Non-pigmented ciliary epithelial cell (primary cell): Measurements from ENCODE around the gene KHDRBS2.

Source experiments
- DNase-seq: peaks from one replicate; pipeline ENCODE4 v3.0.0-alpha.2; 2010; ENCODE audit warnings: low read depth

The KHDRBS2 gene

DNA sequence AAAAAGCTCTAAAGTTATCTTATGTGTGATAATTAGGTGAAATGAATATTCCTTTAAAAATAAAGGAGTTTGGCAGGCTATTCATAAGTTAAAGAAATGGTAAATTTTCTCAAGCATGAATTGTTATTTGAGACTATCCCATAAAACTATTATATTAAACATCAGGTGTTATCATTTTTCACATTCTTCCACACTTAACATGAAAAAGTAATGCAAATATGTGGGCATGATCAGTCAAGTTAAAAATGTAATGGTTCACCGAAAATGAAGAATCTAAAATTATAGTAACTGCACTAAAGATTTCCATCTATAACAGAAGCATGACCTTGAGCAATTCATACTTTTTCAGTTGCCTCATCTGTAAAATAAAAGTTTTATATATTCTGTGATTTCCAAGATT lies 110.8 kb downstream of the KHDRBS2 start:
- no peak for DNase-seq

DNA sequence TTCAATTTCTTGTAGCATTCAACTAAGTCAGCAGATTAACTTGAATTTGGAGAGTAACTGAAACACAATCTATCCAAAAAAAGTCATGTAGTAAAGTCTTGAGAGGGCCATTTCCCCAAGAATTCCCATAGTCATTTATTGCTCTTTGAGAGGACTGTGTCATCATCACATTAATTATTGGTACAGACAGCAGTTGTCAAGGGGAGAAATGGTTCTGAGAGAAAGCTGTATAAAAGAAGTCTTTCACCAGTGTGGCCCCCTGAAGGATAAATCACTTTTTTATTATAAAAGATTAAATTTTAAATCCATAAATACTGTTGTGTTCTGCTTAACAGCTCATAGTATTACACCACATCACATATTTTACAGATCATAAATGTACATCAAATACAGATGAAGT lies 111.5 kb downstream of the KHDRBS2 start:
- no peak for DNase-seq

DNA sequence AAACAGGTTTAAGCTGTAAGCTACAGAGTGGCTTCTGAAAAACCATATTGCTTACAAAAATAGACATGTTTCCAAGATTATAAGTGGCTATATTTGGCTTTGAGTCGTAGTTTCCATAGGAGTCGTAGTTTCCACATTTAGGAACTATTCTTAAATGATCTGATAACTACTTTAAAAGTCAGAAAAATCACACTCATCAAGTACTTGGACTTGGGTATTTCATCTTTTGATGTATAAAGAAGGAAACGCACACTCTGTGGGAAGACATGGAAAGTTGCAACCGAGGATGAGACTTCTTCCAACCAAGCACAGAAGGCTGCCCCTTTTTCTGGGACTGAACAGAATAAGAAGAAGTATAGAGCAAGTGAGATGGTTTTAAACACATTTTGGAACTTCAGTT lies 118.3 kb downstream of the KHDRBS2 start:
- DNase-seq, result no peak

DNA sequence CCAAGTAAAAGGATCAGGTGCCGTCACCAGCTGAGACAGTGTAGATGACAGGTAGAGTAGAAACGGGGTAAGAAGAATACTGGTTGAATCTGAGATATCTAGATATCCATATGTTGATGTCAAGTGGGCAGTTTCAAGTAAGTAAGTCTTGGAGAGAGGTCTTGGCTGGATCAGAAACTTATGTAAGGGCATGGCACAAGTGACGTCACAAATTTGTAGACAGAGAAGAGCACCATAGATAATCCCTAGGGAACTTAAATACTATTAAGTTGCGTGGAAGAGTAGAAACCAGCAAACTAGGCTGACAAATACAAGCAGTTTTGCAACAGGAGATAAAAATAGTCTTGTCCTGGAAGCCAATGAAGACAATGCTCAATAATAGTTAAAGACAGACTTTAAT lies 123.2 kb downstream of the KHDRBS2 start:
- no peak for DNase-seq

DNA sequence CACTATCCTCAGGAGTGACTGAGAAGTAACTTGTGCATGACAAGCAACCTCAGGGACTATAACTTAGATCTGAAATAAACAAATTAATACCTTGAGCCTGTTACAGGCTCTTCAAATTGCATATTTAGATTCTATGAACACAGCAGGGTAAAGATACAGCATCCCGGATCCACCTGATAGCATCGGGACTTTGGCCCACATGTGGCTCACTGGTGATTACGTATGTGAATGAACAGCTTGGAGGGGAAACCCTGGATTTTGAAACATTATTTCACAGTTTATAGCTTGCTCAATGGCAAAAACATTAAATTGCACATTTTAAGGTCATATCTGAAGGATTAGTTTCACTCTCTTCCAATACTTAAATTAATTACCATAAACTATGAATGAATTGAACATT lies 133.2 kb downstream of the KHDRBS2 start:
- no peak for DNase-seq

DNA sequence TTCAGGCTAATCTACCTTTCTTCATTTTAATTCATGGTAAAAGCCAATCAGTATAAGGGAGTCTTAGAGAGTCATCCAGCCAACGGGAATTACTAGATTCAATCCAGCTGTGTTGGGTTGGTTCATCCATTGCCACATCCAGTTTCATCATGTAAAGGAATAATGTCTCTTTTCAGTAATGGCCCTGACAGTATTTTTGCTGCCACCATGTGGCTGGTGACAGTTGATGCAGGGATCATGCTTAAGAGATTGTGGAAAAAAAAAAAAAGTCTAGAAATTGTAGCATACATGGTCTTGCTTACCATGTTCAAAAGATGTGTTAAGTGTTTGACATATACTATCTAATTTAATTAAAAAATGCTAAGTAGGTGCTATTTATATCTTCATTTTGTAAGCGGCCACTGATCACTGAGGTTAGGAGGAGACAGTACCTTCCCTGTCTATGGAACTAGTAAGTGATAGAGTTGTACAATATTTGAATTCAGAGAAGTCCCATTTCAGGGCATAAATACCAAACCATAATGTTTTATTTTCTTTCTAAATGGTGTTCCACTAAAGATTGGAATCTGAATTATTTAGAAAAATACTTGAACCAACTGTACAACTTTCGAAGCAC lies 135.9 kb downstream of the KHDRBS2 start:
- no peak for DNase-seq

DNA sequence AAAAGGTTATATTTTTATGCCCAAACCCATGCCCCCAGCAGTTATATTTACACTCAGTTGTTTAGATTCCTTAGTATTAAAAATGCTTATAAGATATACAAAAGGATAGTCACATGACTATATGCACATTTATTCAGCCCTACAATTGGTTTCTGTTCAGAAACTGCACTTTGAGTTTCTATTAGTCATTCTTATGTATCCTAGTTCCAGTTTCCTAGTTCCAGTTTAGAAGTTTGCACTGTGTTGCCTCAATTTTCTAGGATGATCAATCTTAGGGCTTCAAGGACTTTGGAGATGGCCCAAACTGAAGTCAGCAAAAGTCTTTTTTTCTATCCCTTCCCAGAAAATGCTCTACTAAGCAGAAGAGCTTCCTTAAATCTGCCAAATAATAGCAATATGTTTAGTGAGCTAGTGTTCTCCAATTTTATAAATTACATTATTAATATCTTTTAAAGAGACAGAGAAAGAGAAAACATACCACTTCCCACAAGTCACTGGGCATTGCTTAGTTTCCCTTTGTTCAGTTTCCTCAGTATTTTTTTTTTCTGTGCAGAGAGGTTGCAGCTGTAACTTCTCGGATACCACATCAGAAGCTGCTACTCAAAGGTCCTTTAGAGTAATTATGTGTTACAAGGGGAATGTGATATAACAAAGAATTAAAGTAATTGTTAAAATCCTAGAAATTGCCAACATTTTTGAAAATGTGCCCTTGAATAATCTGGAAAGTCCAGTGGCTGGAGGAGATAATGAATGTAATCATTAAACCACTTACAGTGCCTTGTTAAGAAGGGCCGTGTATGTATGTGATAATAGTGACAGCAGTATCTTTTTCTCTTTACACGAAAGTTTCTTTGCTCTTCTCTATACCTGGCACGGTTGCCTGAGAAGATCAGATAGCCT lies 138.8 kb downstream of the KHDRBS2 start:
- no peak for DNase-seq

DNA sequence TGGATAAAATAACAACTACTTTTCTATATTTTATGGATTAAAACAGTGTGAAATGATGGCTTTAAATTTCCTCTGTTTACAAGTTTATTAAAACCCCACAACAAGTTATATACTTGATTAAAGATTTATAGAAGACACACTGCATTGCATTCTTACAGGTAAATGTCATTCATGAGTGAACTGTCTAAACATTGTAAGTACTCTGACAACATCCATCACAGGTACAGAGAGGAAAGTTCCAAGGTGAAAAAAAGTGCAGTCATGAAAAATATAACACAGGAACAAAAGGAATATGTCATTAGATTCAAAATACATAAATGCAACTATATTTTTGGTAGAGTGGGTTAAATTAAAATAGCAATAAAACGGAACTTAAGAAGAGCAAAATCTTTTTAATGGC lies 156.9 kb downstream of the KHDRBS2 start:
- no peak for DNase-seq

DNA sequence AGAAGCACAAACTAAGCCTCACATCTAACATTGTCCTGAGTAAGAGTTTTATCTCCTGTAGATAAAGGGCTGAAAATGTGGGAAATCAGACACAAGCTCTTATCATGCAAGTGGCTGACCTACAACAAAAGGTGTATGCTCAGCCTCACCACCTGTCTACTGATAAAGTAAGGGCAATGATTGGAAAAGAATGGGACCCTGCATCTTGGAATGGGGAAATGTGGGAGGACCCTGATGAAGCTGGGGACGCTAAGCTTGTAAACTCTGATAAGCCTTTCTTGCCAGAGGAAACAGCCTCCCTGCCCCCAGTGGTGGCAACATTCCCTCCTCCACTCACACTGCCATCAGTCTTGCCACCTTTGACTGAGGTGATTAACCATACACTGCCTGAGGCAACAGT lies 166.6 kb downstream of the KHDRBS2 start:
- no peak for DNase-seq

DNA sequence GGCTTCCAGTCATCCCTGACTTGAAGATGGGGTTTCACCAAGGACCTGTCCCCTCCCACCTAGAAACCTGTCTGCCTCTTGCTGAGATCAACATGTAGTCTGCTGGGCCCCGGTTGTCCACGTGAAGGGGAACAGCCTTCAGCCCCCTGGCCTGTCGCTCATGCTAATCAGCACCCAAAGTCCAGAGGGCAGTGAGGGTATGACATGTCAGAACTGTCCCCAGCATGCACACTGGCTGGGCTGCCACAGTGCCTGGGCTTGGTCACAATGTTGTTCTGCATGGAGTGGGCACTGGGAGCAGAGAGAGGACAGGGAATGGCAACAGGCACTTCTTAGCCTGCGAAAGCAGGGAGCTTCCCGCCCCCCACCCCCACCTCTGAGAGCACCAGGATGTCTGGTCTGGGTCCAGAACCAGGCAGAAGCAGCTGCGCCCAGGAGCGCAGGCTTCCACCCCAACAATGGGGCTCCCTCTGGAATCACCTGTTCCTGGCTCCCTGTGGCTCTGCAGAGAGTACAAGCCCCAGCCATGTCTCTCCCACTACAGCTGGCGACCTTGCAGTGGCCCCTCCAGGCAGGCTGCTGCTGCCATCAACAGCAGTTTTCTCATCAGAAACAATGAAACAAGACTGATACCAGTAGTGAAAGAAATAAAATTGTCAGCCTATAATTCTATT lies 182.7 kb downstream of the KHDRBS2 start:
- DNase-seq, result no peak

DNA sequence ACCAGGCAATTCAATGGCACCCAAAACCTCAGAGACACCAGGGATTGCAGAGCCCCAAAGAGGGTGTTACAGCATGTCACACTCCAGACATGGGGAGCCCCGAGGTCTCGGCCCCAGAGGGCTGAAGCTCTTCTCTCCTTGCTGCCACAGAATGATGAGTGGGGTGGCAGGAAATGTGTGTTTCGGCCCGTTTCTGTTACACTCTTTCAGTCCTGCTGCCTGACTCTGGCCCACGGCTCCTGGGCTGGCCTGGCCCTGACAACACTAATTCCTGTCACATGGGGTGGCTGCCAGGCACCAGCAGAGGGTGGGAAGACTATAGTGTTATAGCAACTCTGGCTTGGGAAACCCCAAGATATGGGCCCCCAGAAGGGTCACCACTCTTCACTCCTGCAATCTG lies 183.6 kb downstream of the KHDRBS2 start:
- no peak for DNase-seq

DNA sequence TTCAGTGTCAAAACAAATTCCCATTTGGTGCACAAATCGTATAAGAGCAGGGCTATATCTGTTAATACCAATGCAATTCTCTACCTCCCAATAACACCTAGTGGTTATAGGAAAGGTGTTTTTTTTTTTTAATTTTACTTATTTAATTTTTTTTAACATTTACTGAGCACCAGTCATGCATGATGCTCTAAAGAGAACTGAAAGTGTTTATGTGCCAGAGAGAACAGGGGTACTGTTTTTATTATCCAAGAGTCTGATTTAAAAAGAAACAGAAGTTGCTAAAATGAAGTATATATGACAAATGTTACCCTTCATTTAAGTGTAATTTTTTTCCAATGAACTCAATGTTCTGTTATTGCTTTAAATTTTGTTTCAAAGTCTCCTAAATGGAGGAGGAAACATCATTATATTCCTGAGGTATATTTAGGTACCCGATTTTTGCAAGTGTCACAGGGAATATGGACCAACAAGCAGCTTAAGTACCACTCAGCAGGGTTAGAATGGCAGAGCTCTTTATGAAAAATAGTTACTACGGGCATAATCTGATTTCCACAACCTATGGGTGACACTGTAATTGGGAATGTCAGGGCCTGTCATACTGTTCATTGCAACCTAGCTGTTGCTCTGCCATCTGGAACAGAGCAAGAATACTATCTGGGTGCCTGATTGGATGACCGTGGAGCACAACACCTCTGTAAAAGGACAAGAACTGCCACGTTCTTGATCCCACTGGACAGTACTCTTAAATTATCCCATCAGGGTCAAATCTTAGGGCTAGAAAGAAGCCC lies 195.4 kb downstream of the KHDRBS2 start:
- no peak for DNase-seq

DNA sequence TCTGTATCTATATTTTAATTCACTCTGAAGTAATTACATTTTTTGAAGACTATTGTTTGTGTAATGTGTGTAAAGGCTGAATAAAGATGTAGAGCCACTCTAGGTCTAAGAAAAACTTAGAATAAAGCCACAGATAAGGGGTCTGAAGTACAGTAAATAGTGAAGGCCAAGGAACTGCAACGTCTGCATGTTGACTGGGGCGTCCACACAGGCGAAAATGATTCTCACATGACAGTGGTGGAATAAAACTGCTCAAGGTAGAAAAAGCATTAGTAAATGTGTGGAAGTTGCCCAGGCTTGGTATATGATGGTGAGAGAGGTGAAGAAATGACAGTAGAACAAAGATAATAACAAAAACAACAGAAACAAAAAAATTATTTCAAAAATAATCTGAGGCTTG lies 196.2 kb downstream of the KHDRBS2 start:
- no peak for DNase-seq

DNA sequence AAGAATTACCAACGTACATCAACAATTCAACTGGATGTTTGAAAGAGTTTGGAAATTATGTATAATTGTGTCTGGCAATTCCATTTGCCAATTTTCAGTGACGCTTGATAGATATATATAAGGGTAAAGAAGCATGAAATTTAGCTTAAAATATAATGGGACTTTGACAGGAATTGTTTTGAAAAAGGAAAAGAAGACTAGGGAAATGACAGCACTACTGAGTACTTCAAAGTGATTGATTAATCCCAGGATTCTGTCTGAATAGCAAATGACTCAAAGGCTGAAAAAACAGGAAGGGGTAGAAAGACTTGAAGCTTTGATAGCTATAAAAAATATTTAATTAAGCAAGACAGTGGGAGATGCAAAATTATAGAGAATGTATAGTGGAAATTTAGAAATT lies 200.0 kb downstream of the KHDRBS2 start:
- no peak for DNase-seq

DNA sequence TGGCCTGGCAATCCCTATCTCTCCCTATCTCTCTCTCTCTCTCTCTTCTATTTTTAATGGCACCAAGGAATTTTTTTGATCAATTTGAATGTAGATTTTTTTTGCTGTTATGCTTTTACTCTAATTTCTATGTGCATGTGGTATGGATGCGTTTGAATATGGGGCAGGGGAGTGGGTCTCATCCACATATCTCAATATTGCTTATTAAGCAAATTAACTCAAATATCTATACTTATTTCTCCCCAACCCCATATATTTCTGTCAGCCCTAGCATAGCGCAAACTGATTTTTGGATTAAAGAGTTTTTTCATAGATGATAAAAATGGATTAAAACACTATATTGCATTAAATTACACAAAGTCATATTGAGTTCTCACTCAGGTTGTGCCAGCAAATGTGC lies 210.2 kb downstream of the KHDRBS2 start:
- DNase-seq, result no peak

DNA sequence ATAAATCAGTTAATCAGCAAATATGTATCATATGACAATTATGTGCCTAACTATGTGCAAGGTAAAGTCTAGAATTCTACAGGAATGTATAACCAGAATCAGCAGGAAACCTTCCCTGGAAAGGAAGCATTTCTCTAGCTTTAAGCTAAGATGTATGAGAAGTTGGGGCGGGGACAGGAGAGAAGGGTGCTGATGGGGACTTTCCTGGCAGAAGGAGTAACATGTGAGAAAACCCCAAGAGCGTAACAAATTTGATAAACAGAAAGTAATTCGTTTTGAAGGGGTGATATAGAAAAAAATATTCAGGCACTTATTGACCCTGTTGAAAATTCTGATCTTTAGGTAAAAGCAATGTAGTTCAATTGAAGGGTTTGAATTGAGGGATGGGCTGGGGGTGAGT lies 226.1 kb downstream of the KHDRBS2 start:
- no peak for DNase-seq

DNA sequence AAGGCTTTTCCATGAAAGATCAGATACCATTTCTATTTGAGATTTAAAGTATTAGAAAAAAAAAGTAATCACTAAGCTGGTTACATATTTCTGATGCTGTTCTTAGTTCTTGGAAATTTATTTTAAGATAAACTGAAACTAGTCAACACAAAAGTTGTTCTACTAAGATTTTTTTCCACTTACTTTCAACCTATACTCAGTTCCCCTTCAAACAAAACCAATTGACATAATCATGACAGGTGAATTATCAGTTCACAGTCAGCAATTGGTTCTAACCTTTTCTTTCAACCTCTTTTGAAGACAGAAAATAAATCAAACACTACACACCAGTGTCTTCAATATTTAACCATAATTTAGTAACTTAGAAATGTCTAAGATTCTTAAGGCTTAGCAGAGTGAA lies 228.7 kb downstream of the KHDRBS2 start:
- DNase-seq, result no peak

DNA sequence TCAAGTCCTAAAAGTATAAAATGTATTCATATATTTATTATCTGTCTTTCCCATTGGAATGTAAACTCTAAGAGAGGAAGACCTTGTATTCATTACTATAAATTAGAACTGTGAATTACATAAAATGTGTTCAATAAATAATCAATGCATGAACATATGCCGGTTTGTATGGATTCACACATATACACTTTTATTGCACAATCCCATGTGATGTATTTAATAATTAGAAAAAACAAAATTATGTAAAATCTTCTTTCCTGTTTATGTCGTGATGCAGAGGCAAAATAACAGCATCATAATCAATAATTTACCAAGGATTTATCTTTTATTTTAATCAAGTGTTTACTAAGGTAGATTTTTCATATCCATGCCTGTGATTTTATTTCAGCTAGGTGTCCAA lies 240.5 kb downstream of the KHDRBS2 start:
- no peak for DNase-seq

DNA sequence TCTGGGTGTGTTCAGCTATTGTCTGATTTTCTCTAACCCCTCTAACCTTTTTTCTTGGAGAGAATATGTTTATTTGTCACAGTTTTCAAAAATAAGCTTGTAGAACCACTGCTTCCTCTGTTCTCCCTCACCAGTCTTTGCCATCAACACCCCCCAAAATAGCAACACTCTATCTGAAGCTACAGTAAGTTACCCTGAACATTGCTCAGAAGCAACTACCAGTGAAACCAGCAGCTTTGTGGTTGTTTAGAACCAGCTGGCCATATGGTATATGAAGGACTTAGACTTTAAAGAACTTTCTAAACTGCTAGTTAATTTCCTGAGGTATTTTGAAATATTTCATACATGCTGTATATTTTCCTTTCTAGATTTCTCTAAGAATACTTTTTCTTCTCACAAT lies 242.9 kb downstream of the KHDRBS2 start:
- DNase-seq, result no peak

DNA sequence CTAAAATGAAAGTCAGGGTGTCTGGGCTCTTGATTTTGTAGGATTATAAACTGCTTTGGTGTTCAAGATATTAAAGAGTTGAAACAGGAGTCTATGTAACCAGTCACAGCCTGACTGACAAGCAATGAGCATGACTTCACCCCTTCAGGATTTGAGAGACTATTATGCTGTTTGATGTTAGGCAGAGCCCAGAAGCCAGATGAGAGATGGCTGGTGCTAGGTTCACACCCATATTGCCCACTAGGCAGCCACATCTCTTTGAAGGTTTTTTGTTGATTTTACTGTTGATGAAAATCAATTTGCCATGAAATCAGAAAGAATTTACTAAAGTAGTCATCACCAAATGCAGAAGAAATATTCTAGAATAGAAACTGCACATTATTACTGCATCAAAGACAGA lies 243.6 kb downstream of the KHDRBS2 start:
- DNase-seq, result no peak

DNA sequence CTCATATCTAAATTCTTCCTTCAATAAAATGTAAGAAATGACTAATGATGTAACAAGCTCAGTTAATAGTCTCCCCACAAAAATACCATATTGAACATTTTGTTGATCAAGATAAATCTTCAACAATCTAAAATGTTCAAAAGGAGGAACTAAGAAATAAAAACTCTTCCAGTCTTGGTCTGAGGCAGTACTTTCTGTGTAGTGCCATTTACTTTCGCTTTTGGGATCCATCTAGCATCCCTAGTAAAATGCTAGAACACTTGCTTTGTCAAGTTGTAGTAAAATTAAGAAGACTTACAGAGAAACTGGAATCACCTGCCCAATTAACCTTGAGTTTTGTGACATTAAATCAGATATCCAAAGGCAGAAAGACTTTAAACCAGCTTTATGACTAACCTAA lies 246.4 kb downstream of the KHDRBS2 start:
- no peak for DNase-seq

DNA sequence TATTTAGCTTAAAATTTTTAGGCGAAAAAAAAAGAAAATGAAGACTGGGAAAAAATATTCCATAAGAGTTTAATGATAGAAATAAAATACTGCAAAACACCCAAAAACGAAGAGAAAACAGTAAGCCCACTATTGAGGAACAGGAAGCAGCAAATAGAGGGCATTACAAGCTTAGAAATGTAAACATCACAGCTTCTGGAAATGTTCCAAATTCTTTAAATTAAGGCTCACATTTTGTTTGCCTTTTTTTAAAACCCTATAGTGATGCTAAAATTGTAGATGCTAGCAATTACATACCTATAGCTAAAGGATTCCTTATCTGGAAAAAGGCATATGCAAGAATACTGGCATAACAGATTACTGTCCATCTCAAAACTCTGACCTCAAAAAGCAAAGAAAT lies 248.6 kb downstream of the KHDRBS2 start:
- no peak for DNase-seq

DNA sequence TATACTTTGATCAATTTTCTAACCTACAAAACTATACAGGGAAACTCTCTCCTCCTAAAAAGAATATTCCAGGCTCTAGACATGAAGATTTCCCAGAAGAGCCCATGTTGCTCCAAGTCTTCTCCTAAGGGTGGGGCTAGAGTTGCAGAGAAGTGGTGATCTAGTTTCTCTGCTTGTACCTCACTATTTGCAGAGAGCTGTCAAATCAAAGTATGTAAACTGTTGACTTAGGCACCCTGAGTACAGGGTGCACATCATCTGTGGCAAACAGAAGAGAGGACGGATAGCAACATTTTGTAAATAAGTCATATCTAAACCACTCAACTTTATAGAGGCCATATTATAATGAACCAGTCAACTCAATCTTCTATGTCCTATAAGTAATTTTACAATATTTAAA lies 250.1 kb downstream of the KHDRBS2 start:
- no peak for DNase-seq
